IMR-90 (cell line): ENCODE results near the gene NPM1. TPM values are rescaled to one million over a fixed set of nuclear protein-coding genes. Genes with fewer than 3 reads are reported as not detected.
"Not testable (repeated sequence)": the region's sequence is repeated elsewhere in the genome, so short reads cannot be mapped to it uniquely, and the experiment has no call there.

Experiments used
- ATAC-seq: fragments of 200-7000 bp; cut with Tn5 transposase; 2 replicates; pipeline ENCODE4 v1.9.1; 2020; ENCODE audit warnings: low read depth, mild to moderate bottlenecking, moderate library complexity
- BruUV-seq: library from RNA; stranded (reverse); fragments of 400-500 nt; replicated peaks from 2 replicates; lab custom pipeline; 2021; lab: Mats Ljungman, UMichigan
- CTCF ChIA-PET: fragments of 300-600 bp; formaldehyde crosslinking; extraction: SDS; loops from one replicate; lab custom pipeline; 2021; ENCODE audit warnings: antibody characterized with exemption; lab: Yijun Ruan, JAX
- POLR2A ChIA-PET: fragments of 300-600 bp; sonication (Branson Sonifier 250); formaldehyde crosslinking; loops from one replicate; lab custom pipeline; 2022; ENCODE audit warnings: antibody characterized with exemption; ENCODE audit not compliant: unreplicated experiment; lab: Charles Lee
- DNase-seq: peaks from one replicate; pipeline ENCODE4 v3.0.0; 2013
- H2AFZ ChIP-seq: replicated peaks from 2 replicates; pipeline ENCODE3; 2013; ENCODE audit warnings: low read length, mild to moderate bottlenecking; ENCODE audit not compliant: poor library complexity
- H2AK5ac ChIP-seq: 2 replicates; pipeline ENCODE4 v1.6.1; 2013; ENCODE audit warnings: low read depth, low read length, inconsistent platforms
- H2AK9ac ChIP-seq: replicated peaks from 2 replicates; pipeline ENCODE3; 2013; ENCODE audit warnings: mild to moderate bottlenecking, low read depth, low read length, moderate library complexity; ENCODE audit not compliant: poor library complexity
- H2BK120ac ChIP-seq: 2 replicates; pipeline ENCODE4 v1.6.1; 2013; ENCODE audit warnings: low read depth, low read length, inconsistent platforms
- H2BK15ac ChIP-seq: 3 replicates; pipeline ENCODE4 v1.6.1; 2013; ENCODE audit warnings: low read depth, low read length, inconsistent platforms
- H2BK20ac ChIP-seq: 2 replicates; pipeline ENCODE4 v1.6.1; 2013; ENCODE audit warnings: low read depth, mild to moderate bottlenecking, inconsistent platforms, low read length, moderate library complexity
- H2BK5ac ChIP-seq: 2 replicates; pipeline ENCODE4 v1.6.1; 2013; ENCODE audit warnings: mild to moderate bottlenecking, low read depth, low read length, inconsistent platforms; ENCODE audit not compliant: poor library complexity, severe bottlenecking
- H3K14ac ChIP-seq: replicated peaks from 2 replicates; pipeline ENCODE4 v1.6.1; 2013; ENCODE audit warnings: low read depth, low read length, inconsistent platforms
- H3K18ac ChIP-seq: 2 replicates; pipeline ENCODE4 v1.6.1; 2013; ENCODE audit warnings: low read depth, low read length, control low read depth
- H3K23ac ChIP-seq: 2 replicates; pipeline ENCODE4 v1.6.1; 2013; ENCODE audit warnings: low read depth, low read length, inconsistent platforms
- H3K27ac ChIP-seq: 2 replicates; pipeline ENCODE4 v1.5.1; 2013; ENCODE audit warnings: mild to moderate bottlenecking, control low read depth, low read length; ENCODE audit not compliant: insufficient read depth
- H3K27me3 ChIP-seq: 2 replicates; pipeline ENCODE4 v1.6.1; 2013; ENCODE audit warnings: low read length; ENCODE audit not compliant: control insufficient read depth, insufficient read depth
- H3K36me3 ChIP-seq: 2 replicates; pipeline ENCODE4 v1.6.1; 2013; ENCODE audit warnings: low read length, mixed read lengths; ENCODE audit not compliant: control insufficient read depth, insufficient read depth
- H3K4ac ChIP-seq: 2 replicates; pipeline ENCODE4 v1.6.1; 2013; ENCODE audit warnings: low read depth, low read length, inconsistent platforms
- H3K4me1 ChIP-seq: 2 replicates; pipeline ENCODE4 v1.6.1; 2013; ENCODE audit warnings: low read length, mixed read lengths; ENCODE audit not compliant: control insufficient read depth, insufficient read depth
- H3K4me2 ChIP-seq: 2 replicates; pipeline ENCODE4 v1.6.1; 2013; ENCODE audit warnings: low read depth, mild to moderate bottlenecking, control low read depth, low read length, moderate library complexity
- H3K4me3 ChIP-seq: 2 replicates; pipeline ENCODE4 v1.5.1; 2013; ENCODE audit warnings: low read depth, mild to moderate bottlenecking, control low read depth, low read length, moderate library complexity; ENCODE audit not compliant: insufficient read depth
- H3K56ac ChIP-seq: 2 replicates; pipeline ENCODE4 v1.6.1; 2013; ENCODE audit warnings: low read length, inconsistent platforms; ENCODE audit not compliant: insufficient read depth; ENCODE audit errors: extremely low read depth
- H3K79me1 ChIP-seq, 2 experiments: 2 replicates each; pipeline ENCODE4 v1.6.1; 2013; ENCODE audit warnings: low read length in 2 of 2, inconsistent platforms in 1 of 2, low read depth in 1 of 2
- H3K9ac ChIP-seq: 2 replicates; pipeline ENCODE4 v1.6.1; 2013; ENCODE audit warnings: low read depth, low read length, control low read depth
- H3K9me1 ChIP-seq: 2 replicates; pipeline ENCODE4 v1.6.1; 2013; ENCODE audit warnings: low read length, inconsistent platforms; ENCODE audit not compliant: insufficient read depth
- H3K9me3 ChIP-seq: 2 replicates; pipeline ENCODE4 v1.6.1; 2013; ENCODE audit warnings: low read length; ENCODE audit not compliant: control insufficient read depth, insufficient read depth
- H4K20me1 ChIP-seq: 2 replicates; pipeline ENCODE4 v1.6.1; 2013; ENCODE audit warnings: low read length, inconsistent platforms; ENCODE audit not compliant: insufficient read depth
- H4K5ac ChIP-seq: 2 replicates; pipeline ENCODE4 v1.6.1; 2013; ENCODE audit warnings: mild to moderate bottlenecking, low read depth, low read length, control low read depth
- H4K8ac ChIP-seq, 2 experiments: 2 replicates each; pipeline ENCODE4 v1.6.1; 2013; ENCODE audit warnings: low read depth in 2 of 2, low read length in 2 of 2, control low read depth in 1 of 2, inconsistent platforms in 1 of 2
- H4K91ac ChIP-seq: 2 replicates; pipeline ENCODE4 v1.6.1; 2013; ENCODE audit warnings: low read depth, low read length, inconsistent platforms; ENCODE audit not compliant: insufficient read depth
- WGBS, 2 experiments: methylation state at CpG; one replicate each; pipeline versions ENCODE4 v1.1.5 to v1.1.7; 2013; ENCODE audit warnings: missing lambda C conversion rate in 2 of 2; ENCODE audit not compliant: insufficient read length in 1 of 2; ENCODE audit errors: extremely low coverage in 2 of 2; 5-methylcytosine and 5-hydroxymethylcytosine counted together
- dilution Hi-C: fragments of 300-500 bp; cut with HindIII; formaldehyde crosslinking; loops from one replicate; pipeline ENCODE4 v1.14.3; 2018; ENCODE audit warnings: low sequenced_read_pairs; ENCODE audit not compliant: unreplicated experiment
- in situ Hi-C: fragments of 300-500 bp; cut with MboI; formaldehyde crosslinking; loops from 3 replicates; pipeline ENCODE4 v1.14.3; 2019; ENCODE audit warnings: low sequenced_read_pairs, inconsistent platforms, mixed read lengths
- intact Hi-C: fragments of 100-400 bp; cut with micrococcal nuclease; formaldehyde crosslinking; loops from 2 replicates; pipeline ENCODE4 v1.10.0; 2022
- polyA plus RNA-seq, 3 experiments: library from polyadenylated mRNA; depleted of rRNA; stranded (reverse); fragments of >200 nt; gene quantifications; 2 replicates each; pipeline ENCODE4 v1.2.3, GENCODE V29; 2012; ENCODE audit warnings: low replicate concordance in 1 of 3
- total RNA-seq: library from RNA; depleted of rRNA; stranded (reverse); fragments of >200 nt; gene quantifications from 2 replicates; pipeline ENCODE4 v1.2.3, GENCODE V29; 2012

NPM1 gene
- total and polyA plus RNA-seq, 2 of the 4 experiments (the other 2 are of a cell fraction) = 856 to 929 TPM

- H2AK9ac ChIP-seq, POLR2A ChIA-PET, H4K8ac ChIP-seq, H3K4me3 ChIP-seq, H2BK15ac ChIP-seq, H3K4me1 ChIP-seq, DNase-seq, H3K27ac ChIP-seq, H3K4ac ChIP-seq, H3K14ac ChIP-seq, H3K56ac ChIP-seq, intact Hi-C loops, H2BK120ac ChIP-seq, H3K9me1 ChIP-seq, H3K23ac ChIP-seq, H2AFZ ChIP-seq, H3K9me3 ChIP-seq, H4K91ac ChIP-seq, H3K4me2 ChIP-seq, H2BK5ac ChIP-seq, H3K9ac ChIP-seq, BruUV-seq, H3K18ac ChIP-seq, H2AK5ac ChIP-seq, dilution Hi-C loops, H3K27me3 ChIP-seq, H2BK20ac ChIP-seq, in situ Hi-C loops, H4K5ac ChIP-seq, CTCF ChIA-PET: not testable (repeated sequence)
- Histone ChIP-seq H4K20me1 (peaks cover 82% of the 10 kb centered on the region), H3K36me3 (peaks cover 58% of the 10 kb centered on the region), H3K79me1 (peaks cover 7 to 43% of the 10 kb centered on the region in 2 experiments)
- ATAC-seq = peak; percentile 40; the same call in 1 of the 2 replicates
- WGBS, 2 experiments = 100% methylated on average over 1 of the region's 9 CpGs; no CpG with 5 or more reads in 1 of the 2 experiments
Observed at GRCh38 chr5:171398660-171399059, 11.0 kb downstream of the NPM1 start.
